GM10248 (cell line): ENCODE measurements around the gene ZBTB43.

Source experiments
- CTCF ChIA-PET: fragments of 300-600 bp; sonication (Branson Sonifier 250); formaldehyde crosslinking; extraction: SDS; loops from one replicate; lab custom pipeline; 2021; ENCODE audit warnings: antibody characterized with exemption; lab: Yijun Ruan, JAX
- POLR2A ChIA-PET: fragments of 350-650 bp; sonication (Branson Sonifier 250); formaldehyde crosslinking; extraction: SDS; loops from one replicate; lab custom pipeline; 2020; ENCODE audit warnings: antibody characterized with exemption; lab: Yijun Ruan, JAX
- DNase-seq: peaks from one replicate; pipeline ENCODE4 v3.0.0; 2012; ENCODE audit errors: extremely low spot score
- CTCF ChIP-seq: IDR thresholded peaks from 2 replicates; pipeline ENCODE4 v1.5.1; 2012; ENCODE audit warnings: mild to moderate bottlenecking, low read depth; ENCODE audit errors: extremely low read depth, missing control alignments, control extremely low read depth

Gene ZBTB43

GRCh38 chr9:126862104-126862761 lies 57.4 kb downstream of the ZBTB43 start:
- POLR2A ChIA-PET = interaction anchor here (1.1 kb wide), 1 partner anchor 10 kb away, joined by 3 read pairs; no protein-coding TSS in a partner anchor
- no peak for TF ChIP-seq CTCF
- CTCF ChIA-PET = interaction anchor here (1.9 kb wide), 1 partner anchor 16 kb away, joined by 4 read pairs; no protein-coding TSS in a partner anchor
- DNase-seq = no peak

- ChIA-PET POLR2A (interaction anchor here (0.6 kb wide), 1 partner anchor 35 kb away, joined by 3 read pairs; no protein-coding TSS in a partner anchor), CTCF (interaction anchor here (1.3 to 1.5 kb wide), 2 partner anchors 8 to 21 kb away, joined by 4 to 5 read pairs; no protein-coding TSS in a partner anchor)
- DNase-seq = no peak
- no peak for TF ChIP-seq CTCF
Measured at GRCh38 chr9:126864771-126865170, 59.9 kb downstream of the ZBTB43 start.

GRCh38 chr9:126869368-126869767 lies 64.5 kb downstream of the ZBTB43 start:
- DNase-seq = no peak
- ChIA-PET POLR2A (no interaction called here), CTCF (interaction anchor here (1.8 kb wide), 1 partner anchor 87 kb away, joined by 4 read pairs; no protein-coding TSS in a partner anchor)
- TF ChIP-seq CTCF = no peak

- DNase-seq = peak; percentile 27
- POLR2A ChIA-PET = interaction anchor here (0.6 to 1.3 kb wide), 2 partner anchors 10 to 937 kb away, joined by 3 to 4 read pairs; no protein-coding TSS in a partner anchor
- CTCF ChIA-PET = interaction anchor here (0.8 to 1.7 kb wide), 6 partner anchors 9 to 247 kb away, joined by 3 to 4 read pairs (median 3); no protein-coding TSS in a partner anchor
- TF ChIP-seq CTCF = no peak
Measured at GRCh38 chr9:126872516-126872915, 67.7 kb downstream of the ZBTB43 start.

- CTCF ChIA-PET = no interaction called here
- no peak for TF ChIP-seq CTCF
- DNase-seq = no peak
- POLR2A ChIA-PET = no interaction called here
Measured at GRCh38 chr9:126874546-126875314, 69.9 kb downstream of the ZBTB43 start.

- no peak for TF ChIP-seq CTCF
- ChIA-PET POLR2A (no interaction called here), CTCF (no interaction called here)
- no peak for DNase-seq
Measured at GRCh38 chr9:126875756-126876510, 71.1 kb downstream of the ZBTB43 start.
